Mucosa of stomach (tissue), 1 donor: ENCODE measurements around the gene GCSAM.

Experiments
- H3K27me3 ChIP-seq: one replicate; pipeline ENCODE4 v1.7.0; 2013; ENCODE audit warnings: mild to moderate bottlenecking, low read length; ENCODE audit not compliant: control insufficient read depth, insufficient read depth
- H3K36me3 ChIP-seq: one replicate; pipeline ENCODE4 v1.7.0; 2013; ENCODE audit warnings: low read length; ENCODE audit not compliant: control insufficient read depth, insufficient read depth
- H3K4me1 ChIP-seq: one replicate; pipeline ENCODE4 v1.7.0; 2013; ENCODE audit warnings: mild to moderate bottlenecking, low read length; ENCODE audit not compliant: control insufficient read depth, insufficient read depth
- H3K4me3 ChIP-seq: one replicate; pipeline ENCODE4 v1.7.0; 2013; ENCODE audit warnings: low read length
- H3K9ac ChIP-seq: one replicate; pipeline ENCODE4 v1.7.0; 2013; ENCODE audit warnings: mild to moderate bottlenecking, low read length, moderate library complexity
- H3K9me3 ChIP-seq: one replicate; pipeline ENCODE4 v1.7.0; 2013; ENCODE audit warnings: mild to moderate bottlenecking, low read length, moderate library complexity; ENCODE audit not compliant: control insufficient read depth
- donor health status: Pancreatic carcinoma.

Gene GCSAM

DNA sequence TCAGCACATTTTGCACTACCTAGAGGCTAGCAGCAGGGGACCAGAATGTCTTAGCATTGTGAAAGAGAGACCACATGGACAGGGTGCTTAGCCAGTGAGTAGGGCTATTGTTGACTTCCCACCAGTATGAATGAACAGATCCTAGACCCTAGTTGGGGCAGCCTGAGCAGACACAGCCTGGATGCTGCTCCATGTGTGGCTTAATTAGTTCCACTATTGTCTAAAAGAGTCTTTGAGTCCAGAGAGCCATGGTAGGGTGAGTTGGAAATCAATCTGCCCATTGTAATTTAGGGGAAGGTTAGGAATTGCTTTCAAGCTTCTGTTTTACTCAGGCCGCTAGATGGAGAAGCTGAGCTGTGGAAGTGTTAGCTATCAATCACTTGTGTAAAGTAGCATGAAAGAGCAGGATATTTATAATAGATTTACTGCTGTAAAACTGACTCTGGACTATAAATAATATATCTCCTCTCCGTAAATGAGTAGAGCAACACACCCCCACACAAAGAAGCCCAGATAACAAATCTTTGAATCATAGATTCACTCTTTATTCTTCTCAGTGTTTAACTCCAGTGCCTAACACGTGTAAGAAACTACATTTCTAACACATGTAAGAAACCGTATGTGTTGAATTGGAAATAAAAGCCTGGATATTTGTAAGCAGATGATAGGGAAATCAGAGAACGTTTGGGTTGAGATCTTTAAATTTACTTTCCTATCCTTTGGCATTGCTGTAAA is 4.1 kb upstream of the GCSAM start:
- peaks cover 17% of the 10 kb centered on the region for H3K4me1 ChIP-seq
- H3K36me3 ChIP-seq, result no peaks in the 10 kb centered on the region

DNA sequence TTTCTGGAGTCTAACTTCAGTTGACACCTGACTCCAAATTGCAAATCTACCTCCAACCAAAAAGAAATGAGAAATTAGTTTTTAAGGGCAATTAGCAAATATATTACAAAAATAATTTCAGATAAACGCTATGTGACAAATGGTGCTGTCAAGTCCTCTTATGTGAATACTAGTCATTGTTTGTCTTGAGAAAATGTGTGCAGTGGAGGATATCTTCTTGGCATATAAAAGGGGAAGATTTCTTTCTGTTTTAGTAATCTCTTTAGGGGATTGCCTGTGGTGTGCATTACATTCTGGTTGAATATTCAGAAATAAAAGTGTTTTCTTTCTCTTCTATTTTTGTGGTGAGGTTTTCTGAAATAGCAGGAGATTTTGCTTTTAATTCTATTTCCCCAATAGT is 3.0 kb upstream of the GCSAM start:
- H3K4me3 ChIP-seq, result no peak overlapping the region
- H3K36me3 ChIP-seq, result no peaks in the 10 kb centered on the region
- H3K9ac ChIP-seq, result no peak overlapping the region
- H3K4me1 ChIP-seq, result peaks cover 17% of the 10 kb centered on the region
- H3K27me3 ChIP-seq, result no peaks in the 10 kb centered on the region
- no peaks in the 10 kb centered on the region for H3K9me3 ChIP-seq

More for the DNA sequence above, 4.1 kb upstream of the GCSAM start:
- H3K9ac ChIP-seq, result no peak overlapping the region
- H3K27me3 ChIP-seq, result no peaks in the 10 kb centered on the region
- no peak overlapping the region for H3K4me3 ChIP-seq
- no peaks in the 10 kb centered on the region for H3K9me3 ChIP-seq

DNA sequence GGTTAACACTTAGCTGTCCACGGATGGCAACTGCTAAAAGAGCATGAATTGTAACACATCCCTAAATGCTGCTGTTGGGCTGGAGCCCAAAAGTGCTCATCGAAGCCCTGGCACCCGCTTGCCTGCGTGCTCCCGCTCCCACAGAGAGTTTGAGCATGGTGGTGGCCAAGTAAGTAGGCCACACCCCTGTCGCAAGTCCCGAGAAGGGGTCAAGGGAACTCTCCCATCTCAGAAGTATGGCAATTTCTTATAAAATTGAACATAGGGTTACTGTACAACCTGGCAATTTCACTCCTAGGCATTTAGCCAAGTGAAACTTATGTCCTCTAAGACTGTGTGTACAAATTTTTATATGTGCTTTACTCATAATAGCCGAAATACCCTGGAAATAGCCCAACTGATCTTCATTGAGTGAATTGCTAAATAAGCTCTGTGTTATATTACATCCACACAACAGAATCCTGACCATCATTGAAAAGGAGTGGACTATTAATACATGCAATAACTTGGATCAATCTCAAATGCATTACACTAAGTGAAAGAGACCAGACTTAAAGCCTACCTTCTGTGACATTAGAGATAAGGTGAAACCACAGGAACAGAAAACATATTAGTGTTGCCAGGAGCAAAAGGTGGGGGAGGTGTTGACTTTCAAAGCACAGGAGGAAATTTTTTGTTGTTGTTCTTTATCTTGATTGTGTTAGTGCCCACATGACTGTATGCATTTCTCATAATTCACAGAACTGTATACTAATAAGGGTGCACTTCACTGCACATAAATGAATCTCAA is 1.5 kb upstream of the GCSAM start:
- no peaks in the 10 kb centered on the region for H3K36me3 ChIP-seq

DNA sequence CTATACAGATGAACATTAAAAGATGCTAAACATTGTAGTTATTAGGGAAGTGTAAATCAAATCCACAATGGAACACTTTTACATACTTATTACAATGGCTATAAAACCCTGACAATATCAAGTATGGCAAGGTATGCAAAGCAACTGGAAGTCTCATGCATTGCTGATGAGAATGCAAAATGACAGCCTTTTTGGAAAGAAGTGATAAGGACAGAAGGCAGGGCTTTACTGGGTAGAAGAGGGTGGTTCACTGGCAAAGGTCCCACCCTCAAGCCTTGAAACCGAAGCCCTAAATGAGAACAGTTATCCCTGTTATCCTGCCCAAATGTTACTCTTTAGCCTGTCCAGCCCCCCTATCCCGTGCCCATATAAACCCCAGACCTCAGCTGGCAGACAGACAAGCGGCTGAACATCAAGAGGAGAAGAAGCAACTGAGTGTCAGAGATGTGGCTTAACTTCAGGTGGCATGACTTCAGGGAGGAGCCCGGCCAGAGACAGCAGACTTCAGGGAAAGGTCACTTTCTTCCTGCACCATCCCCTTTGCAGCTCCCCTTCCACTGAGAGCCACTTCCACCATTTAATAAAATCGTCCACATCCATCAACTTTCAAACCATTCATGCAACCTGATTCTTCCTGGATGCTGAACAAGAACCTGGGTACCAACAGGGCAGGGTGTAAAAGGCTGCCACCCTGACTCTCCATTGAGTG is 732 bp upstream of the GCSAM start:
- no peaks in the 10 kb centered on the region for H3K27me3 ChIP-seq
- H3K9me3 ChIP-seq, result no peaks in the 10 kb centered on the region
- H3K36me3 ChIP-seq, result no peaks in the 10 kb centered on the region
- peaks cover 17% of the 10 kb centered on the region for H3K4me1 ChIP-seq
- no peak overlapping the region for H3K9ac ChIP-seq
- no peak overlapping the region for H3K4me3 ChIP-seq

More for the DNA sequence above, 1.5 kb upstream of the GCSAM start:
- Histone ChIP-seq H3K27me3 (no peaks in the 10 kb centered on the region), H3K4me1 (peaks cover 17% of the 10 kb centered on the region), H3K9me3 (no peaks in the 10 kb centered on the region), H3K4me3 (no peak overlapping the region), H3K9ac (no peak overlapping the region)

DNA sequence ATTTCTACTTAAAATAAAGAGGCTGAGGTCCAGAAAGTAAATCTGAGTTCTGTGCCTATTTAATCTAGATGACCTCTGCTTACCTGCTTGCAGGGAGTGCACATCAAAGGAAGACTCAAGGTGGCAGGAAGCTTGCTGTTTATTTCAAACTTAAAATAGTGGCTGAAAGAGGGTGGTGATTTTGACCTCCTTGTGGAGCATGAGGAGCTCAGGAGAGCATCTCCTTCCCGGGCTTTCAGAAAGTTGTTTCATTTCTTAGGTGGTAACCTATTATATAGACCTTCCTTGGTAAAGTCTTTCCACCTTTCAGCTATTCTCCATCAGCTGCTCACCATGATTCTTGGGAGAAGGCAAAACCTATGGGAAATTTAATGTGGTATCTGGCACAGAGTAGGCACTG is 494 bp downstream of the GCSAM start:
- no peaks in the 10 kb centered on the region for H3K36me3 ChIP-seq
- peaks cover 17% of the 10 kb centered on the region for H3K4me1 ChIP-seq
- H3K27me3 ChIP-seq, result no peaks in the 10 kb centered on the region
- H3K4me3 ChIP-seq, result no peak overlapping the region
- no peaks in the 10 kb centered on the region for H3K9me3 ChIP-seq
- no peak overlapping the region for H3K9ac ChIP-seq

DNA sequence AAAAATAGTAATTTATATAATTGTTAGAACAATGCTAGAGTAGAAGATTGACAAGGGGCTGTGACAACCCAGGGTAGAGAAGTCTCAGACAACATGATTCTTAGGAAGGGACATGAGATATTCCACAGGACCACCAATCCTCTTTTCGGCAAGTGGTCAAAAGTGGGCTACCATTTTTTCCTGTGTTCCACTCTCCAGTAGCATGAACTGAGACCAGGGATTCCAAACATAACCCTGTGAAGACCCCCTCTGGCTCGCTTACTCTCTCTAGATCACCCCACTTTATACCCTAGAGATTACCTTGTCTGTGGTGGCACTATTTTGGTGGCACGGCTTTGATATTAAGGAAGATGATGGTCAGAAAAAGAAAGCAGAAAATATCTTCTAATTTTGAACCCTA is 960 bp downstream of the GCSAM start:
- Histone ChIP-seq H3K27me3 (no peaks in the 10 kb centered on the region), H3K4me3 (no peak overlapping the region)

DNA sequence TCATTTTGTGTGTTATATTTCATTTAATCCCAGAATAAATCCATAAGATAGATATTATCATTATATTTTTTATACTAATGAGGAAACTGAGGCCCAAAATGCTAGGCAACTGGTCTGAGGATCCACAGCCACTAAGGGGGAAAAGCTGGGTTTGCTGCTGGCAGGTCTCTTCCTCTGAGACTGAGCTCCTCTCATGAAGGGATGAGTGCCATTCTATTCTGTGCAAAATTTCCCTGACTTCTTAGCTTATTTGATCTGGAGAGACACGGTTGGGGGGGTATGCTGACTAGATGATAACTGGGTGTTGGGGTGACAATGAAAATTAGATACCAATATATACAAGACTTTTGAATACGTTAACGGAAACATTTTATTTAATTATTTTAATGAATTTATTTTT is 1.9 kb downstream of the GCSAM start:
- H3K4me3 ChIP-seq, result no peak overlapping the region
- peaks cover 17% of the 10 kb centered on the region for H3K4me1 ChIP-seq
- no peaks in the 10 kb centered on the region for H3K9me3 ChIP-seq
- no peak overlapping the region for H3K9ac ChIP-seq
- H3K27me3 ChIP-seq, result no peaks in the 10 kb centered on the region
- H3K36me3 ChIP-seq, result no peaks in the 10 kb centered on the region

More for the DNA sequence above, 960 bp downstream of the GCSAM start:
- H3K4me1 ChIP-seq, result peaks cover 17% of the 10 kb centered on the region
- H3K9me3 ChIP-seq, result no peaks in the 10 kb centered on the region
- H3K36me3 ChIP-seq, result no peaks in the 10 kb centered on the region
- H3K9ac ChIP-seq, result no peak overlapping the region

DNA sequence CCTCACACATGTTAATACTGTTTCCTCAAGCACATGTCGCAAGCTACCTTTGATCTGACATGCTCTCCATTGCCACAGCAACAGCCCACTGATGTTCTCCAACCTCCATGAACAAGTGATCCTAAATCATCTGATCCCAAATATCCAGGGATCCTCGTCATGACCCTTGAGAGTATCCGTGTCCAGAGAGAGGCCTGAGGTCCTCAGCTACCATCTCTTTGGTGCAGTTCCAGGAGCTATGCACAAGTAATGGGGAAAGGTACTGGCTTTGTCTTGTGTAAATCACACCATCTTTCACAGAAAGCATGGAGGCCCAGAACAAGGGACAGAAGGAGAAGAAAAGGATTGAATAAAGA is 2.4 kb downstream of the GCSAM start:
- H3K36me3 ChIP-seq, result no peaks in the 10 kb centered on the region
- H3K27me3 ChIP-seq, result no peaks in the 10 kb centered on the region
- H3K4me3 ChIP-seq, result no peak overlapping the region
- H3K4me1 ChIP-seq, result peaks cover 12% of the 10 kb centered on the region
- H3K9ac ChIP-seq, result no peak overlapping the region
- no peaks in the 10 kb centered on the region for H3K9me3 ChIP-seq

DNA sequence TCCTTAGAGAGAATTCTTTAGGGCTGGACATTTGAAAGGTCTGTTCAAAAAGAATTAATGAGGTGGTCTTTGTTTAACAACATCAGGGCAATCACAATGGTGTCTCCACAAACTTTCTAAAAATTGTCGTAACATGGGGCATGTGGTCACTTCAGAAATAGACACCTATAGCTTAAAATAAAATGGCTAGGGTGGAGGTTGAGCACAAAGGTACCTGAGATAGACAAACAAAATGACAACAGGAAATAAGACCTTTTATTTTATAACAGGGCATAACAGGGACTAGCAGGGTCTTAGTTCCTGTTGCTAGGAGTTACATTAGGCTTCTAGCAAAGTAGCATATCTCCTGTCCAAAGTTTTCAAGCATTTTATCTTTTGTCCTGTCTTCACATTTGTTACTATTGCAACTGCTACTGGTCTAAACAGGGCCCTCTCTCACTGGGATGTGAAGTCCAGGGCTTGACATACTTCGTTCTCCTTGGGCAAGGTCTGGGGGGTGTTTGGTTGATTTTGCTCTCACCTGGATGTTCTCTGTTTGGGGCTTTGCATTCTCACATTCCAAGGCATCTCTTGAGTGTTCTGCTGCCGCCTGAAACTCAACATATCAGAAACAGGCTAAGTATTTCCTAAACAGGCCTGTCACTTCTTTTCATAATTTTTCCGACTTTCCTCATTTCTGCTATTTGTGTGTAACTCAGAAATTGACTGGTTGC is 3.0 kb downstream of the GCSAM start:
- no peaks in the 10 kb centered on the region for H3K9me3 ChIP-seq
- peaks cover 8% of the 10 kb centered on the region for H3K4me1 ChIP-seq
- no peaks in the 10 kb centered on the region for H3K36me3 ChIP-seq
- H3K4me3 ChIP-seq, result no peak overlapping the region
- H3K27me3 ChIP-seq, result no peaks in the 10 kb centered on the region
- H3K9ac ChIP-seq, result no peak overlapping the region

DNA sequence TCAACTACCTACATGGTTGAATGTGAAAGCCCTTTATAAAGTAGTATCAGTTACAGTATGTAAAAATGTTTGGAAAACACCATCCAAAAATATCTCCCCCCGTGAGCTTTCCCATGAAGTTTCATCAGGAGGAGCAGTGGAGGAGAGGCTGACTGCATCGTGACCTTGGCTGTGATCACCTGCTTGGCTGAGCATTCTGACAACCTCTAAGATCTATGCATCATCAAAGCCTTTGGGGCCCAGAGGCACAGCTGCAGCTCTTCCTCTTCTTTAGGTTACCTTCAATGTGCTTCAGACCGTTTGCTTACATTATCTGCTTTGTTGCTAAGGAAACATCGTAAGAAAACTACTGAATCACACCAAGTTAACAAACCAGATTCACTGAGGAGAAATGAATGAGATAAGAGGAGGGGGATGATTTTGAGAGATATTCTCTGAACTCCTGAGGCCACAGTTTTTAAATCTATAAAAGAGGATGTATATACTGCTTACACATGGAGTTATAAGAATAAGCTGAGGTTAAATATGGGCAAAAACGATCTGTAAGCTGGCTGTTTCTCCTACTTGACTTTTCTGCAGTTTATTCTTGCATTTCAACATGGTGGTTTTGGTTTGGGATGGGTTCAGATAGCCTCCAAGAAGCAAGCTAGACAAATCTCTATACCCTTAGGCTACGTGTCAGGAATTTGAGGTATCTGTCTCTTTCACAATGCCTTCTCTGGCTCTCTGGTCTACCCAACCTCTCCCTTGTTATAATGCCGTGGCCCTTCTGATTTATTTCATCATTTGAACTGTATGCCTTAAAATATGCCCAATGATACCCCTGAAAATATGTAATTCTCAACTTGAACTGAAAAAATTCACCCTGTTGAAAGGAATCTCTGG is 4.0 kb downstream of the GCSAM start:
- Histone ChIP-seq H3K9me3 (no peaks in the 10 kb centered on the region), H3K4me3 (no peak overlapping the region), H3K36me3 (no peaks in the 10 kb centered on the region), H3K4me1 (peaks cover under 1% of the 10 kb centered on the region), H3K9ac (no peak overlapping the region), H3K27me3 (no peaks in the 10 kb centered on the region)
